PFSK-1 (cell line): ENCODE data around the gene MATN4.

Source experiments
- FOXP2 ChIP-seq: optimal IDR thresholded peaks from 2 replicates; pipeline ENCODE3; 2011; ENCODE audit warnings: borderline replicate concordance, control low read depth, inconsistent platforms; ENCODE audit not compliant: insufficient read depth; ENCODE audit errors: extremely low read length, extremely low read depth
- POLR2AphosphoS5 ChIP-seq: IDR thresholded peaks from 2 replicates; pipeline ENCODE4 v1.6.1; 2012; ENCODE audit warnings: low read depth, mild to moderate bottlenecking, control low read depth, low read length, moderate library complexity
- SIN3A ChIP-seq: IDR thresholded peaks from 2 replicates; pipeline ENCODE4 v1.6.1; 2012; ENCODE audit warnings: mild to moderate bottlenecking, low read length, moderate library complexity, borderline replicate concordance; ENCODE audit not compliant: insufficient read depth
- TAF1 ChIP-seq: IDR thresholded peaks from 2 replicates; pipeline ENCODE4 v1.6.1; 2012; ENCODE audit warnings: low read length, control low read depth, borderline replicate concordance; ENCODE audit not compliant: insufficient read depth
- TF ChIP-seq, protein P1 (sequence below), 2 experiments: IDR thresholded peaks; 2 replicates each; pipeline versions ENCODE4 v1.6.1 to v1.8.0; 2011 to 2012; ENCODE audit warnings: low read depth in 2 of 2, low read length in 2 of 2, control low read depth in 1 of 2, inconsistent platforms in 1 of 2, mild to moderate bottlenecking in 1 of 2, moderate library complexity in 1 of 2; ENCODE audit not compliant: insufficient read depth in 1 of 2

Gene MATN4

DNA sequence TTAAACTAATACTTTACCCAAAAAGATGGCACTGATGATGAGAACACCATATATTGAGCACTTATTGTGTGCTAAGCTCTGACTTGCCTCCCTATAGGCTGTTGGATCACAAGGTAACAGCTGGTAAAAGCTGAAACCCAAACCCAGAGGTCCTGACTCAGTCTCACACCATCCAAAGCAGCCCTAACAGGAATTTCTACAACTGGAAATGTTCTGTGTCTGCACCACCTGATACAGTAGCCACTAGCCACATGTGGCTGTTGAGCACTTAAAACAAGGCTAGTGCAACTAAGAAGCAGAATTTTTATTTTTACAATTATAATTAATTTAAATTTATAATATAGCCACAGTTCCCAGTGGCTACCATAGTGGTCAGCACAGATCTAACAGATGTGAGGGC is 15.6 kb upstream of the MATN4 start:
- no peak for TF ChIP-seq TAF1
- TF ChIP-seq FOXP2, result no peak
- TF ChIP-seq, protein P1, sequence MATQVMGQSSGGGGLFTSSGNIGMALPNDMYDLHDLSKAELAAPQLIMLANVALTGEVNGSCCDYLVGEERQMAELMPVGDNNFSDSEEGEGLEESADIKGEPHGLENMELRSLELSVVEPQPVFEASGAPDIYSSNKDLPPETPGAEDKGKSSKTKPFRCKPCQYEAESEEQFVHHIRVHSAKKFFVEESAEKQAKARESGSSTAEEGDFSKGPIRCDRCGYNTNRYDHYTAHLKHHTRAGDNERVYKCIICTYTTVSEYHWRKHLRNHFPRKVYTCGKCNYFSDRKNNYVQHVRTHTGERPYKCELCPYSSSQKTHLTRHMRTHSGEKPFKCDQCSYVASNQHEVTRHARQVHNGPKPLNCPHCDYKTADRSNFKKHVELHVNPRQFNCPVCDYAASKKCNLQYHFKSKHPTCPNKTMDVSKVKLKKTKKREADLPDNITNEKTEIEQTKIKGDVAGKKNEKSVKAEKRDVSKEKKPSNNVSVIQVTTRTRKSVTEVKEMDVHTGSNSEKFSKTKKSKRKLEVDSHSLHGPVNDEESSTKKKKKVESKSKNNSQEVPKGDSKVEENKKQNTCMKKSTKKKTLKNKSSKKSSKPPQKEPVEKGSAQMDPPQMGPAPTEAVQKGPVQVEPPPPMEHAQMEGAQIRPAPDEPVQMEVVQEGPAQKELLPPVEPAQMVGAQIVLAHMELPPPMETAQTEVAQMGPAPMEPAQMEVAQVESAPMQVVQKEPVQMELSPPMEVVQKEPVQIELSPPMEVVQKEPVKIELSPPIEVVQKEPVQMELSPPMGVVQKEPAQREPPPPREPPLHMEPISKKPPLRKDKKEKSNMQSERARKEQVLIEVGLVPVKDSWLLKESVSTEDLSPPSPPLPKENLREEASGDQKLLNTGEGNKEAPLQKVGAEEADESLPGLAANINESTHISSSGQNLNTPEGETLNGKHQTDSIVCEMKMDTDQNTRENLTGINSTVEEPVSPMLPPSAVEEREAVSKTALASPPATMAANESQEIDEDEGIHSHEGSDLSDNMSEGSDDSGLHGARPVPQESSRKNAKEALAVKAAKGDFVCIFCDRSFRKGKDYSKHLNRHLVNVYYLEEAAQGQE (IDR thresholded peaks at IDR 0.05; ENCODE audit: insufficient read depth in 1 of 2, low read depth in 2 of 2, low read length in 2 of 2), result no peak
- TF ChIP-seq POLR2AphosphoS5, result no peak
- TF ChIP-seq SIN3A, result no peak

DNA sequence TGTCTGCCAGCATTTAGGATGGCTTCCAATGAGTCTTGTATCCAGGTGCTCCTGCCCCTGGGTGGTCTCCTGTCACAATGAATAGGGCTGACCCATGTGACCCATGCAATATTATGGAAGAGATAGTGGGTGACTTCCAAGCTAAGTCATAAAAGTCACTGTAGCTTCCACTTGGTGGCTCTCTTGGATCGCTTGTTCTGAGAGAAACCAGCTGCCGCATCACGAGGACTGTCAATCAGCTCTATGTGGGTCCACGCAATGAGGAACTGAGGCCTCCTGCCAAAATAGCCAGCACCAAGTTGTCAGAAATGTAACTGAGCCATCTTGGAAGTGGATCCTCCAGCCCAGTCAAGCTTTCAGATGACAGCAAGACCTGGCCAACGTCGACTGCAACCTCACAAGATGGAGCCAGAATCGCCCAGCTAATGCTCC is 14.9 kb upstream of the MATN4 start:
- TF ChIP-seq FOXP2, result no peak
- TF ChIP-seq, protein P1 (IDR thresholded peaks at IDR 0.05; ENCODE audit: insufficient read depth in 1 of 2, low read depth in 2 of 2, low read length in 2 of 2), result no peak
- no peak for TF ChIP-seq SIN3A

DNA sequence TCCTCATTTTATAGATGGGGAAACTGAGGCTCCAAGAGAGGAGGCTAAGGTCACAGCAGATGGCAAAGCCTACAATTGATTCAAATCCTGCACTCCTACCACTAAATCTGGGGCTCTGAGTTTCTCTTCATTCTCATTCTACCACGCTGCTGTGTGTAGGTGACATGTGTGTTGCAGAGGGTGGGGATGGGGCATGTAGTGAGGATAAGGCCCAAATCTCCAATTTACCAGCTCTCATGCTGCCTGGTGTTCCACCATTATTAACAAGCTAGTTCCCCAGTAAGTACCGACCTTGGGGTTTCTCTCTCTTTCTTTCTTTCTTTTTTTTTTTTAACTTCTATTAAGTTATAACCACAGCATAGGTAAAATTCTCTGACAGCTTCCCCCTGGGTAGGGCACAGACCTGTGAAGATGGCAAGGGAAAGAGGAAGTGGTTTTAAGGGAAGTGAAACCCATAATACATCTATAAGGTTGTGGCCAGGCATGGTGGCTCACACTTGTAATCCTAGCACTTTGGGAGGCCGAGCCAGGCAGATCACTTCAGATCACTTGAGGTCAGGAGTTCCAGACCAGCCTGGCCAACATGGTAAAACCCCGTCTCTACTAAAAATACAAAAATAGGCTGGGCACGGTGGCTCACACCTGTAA is 13.0 kb upstream of the MATN4 start:
- TF ChIP-seq POLR2AphosphoS5, result no peak
- TF ChIP-seq TAF1, result no peak
- TF ChIP-seq, protein P1 (IDR thresholded peaks at IDR 0.05; ENCODE audit: insufficient read depth in 1 of 2, low read depth in 2 of 2, low read length in 2 of 2), result no peak
- TF ChIP-seq SIN3A, result no peak
- TF ChIP-seq FOXP2, result no peak

DNA sequence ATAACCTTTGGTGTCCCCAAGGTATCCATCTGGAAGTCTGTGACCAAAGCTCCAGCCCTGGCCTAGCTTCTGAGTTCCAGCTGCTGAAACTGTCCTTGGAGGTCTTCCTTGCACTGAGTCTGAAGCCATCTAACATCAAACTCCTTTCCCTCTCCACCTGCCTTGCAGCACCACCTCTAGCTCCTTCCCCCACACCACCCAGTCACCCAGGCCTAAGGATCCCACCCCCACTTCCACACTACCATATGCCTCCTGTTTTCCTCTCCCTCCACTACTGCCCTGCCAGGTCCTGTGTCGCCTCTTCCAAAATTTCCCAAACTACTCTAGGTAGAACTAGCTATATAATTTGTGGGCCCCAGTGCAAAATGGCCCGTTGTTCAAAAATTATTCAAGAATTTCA is 10.8 kb upstream of the MATN4 start:
- TF ChIP-seq TAF1 (no peak), SIN3A (no peak), FOXP2 (no peak), POLR2AphosphoS5 (no peak)
- TF ChIP-seq, protein P1 (IDR thresholded peaks at IDR 0.05; ENCODE audit: insufficient read depth in 1 of 2, low read depth in 2 of 2, low read length in 2 of 2), result no peak

DNA sequence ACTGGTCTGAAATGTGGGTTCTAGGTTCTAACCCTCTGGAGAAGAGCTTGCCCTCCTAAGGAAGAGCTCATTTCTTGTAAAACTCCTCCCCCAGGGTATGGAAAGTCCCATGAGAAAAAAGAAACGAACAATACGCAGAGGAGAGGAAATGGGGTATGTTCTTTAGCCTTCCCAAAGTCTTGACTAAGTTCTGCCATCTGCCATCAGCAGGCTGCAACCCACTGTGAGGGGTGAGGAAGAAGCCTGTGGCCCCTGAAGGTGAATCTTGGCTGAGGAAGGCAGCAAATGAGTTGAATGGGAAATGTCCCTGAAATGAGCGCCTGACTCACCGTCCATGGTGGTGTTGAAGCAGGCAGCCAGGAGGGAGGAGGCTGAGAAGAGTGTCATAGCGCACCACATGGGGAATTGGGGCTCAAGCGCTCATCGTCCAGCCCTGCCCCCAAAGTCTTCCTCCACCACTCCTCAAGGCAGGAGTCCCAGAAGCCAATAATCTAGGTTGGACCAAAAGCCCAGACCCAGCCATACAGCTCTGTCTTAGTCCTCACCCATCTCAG is 10.4 kb upstream of the MATN4 start:
- TF ChIP-seq FOXP2, result no peak
